OCI-M1 (cell line): ENCODE results near the gene C11orf68.

Experiments
- DNase-seq: peaks from one replicate; lab custom pipeline; 2025; lab: John Stamatoyannopoulos, UW

Gene C11orf68

GRCh38 chr11:65871811-65872548, 46.9 kb downstream of the C11orf68 start:
- no peak for DNase-seq

DNA sequence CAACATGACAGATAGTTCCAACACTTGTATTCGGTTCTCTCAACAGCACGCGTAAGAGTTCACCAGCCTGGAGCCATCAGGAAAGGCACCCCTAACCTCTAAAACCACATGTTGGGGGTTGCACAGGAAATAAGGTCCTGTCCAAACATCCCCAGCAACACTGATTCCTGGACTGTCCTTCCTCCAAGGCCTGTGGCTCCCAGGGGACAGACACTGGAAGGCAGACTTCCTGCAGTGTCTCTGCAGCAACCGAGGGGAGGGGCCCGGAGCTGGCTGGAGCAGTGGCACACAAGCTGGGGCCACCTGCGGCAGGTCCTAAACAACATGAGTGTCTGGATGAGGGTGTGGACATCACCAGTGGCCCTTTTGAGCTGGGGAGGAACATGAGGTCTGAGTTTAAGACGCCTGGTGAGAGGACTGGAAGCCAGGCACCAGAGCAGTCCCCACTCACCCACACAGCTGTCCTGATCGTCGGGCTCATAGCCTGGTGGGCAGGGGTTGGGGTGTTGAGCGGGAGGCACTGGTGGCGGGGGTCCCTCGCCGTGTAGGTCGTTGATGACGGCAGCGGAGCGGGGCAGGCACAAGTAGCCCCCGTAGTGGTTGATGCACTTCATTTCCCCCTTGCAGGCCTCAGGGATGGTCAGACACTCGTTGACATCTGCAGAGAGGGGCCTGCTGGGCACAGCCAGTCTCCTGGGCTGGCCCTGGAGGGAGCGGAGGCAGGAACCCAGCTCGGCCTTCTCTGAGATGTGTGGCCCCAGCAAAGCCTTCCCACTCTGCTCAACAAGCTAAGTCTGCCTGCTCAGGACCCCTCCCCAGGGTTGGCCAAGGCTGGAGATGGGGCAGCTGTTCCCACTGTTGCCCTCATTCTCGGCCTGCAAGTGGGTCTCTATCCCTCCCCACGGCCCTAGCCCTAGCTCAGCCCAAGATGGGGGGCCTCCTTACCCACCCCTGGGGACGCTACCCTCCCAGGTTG, 47.9 kb downstream of the C11orf68 start:
- no peak for DNase-seq

- DNase-seq: no peak
Measured at GRCh38 chr11:65870307-65870658, 48.6 kb downstream of the C11orf68 start.

DNA sequence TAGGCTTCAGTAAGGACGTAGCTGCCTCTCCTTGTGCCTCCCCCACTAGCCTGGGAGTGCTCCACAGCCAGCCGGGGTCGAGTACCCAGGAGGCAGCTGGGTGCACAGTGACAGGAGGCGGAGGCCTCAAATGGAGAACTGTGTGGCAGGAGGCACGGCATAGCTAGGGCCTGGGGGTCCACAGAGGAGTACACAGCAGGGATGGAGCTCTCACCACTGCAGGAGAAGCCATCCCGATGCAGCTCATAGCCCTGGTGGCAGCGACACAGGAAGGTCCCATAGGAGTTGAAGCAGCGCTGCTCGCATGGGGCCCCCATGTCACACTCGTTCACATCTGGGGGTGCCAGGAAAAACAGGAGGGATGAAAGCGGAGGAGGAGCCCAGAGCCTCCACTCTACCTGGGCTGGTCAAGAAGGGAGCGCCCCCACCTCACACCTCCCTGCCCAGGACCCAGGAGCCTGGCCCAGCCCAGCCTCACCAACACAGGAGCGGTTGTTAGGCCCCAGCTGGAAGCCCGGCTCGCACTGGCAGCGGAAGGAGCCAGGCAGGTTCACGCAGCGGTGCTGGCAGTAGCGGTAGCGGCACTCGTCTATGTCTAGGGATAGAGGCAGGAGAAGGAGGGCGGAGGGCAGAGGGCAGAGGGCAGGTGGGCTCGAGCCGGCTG, 49.1 kb downstream of the C11orf68 start:
- DNase-seq: no peak

DNA sequence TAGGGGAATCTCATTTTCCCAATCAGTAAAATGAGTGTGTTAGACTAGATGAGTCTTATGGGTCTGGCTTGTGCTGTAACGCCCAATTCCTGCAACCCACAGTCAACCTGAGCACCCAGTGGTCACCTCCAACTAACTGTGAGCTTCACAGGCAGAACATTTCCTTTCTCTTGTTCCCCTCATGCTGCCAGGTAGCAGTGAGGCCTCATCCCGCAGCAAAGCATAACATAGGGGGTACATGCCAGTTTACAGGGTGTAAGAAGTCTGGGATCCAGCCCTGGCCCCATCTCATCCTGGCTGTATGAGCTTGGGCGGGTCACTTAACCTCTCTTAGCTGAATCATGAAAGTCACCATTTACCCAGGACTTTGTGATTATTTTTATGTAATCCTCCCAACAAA, 50.0 kb downstream of the C11orf68 start:
- no peak for DNase-seq

DNA sequence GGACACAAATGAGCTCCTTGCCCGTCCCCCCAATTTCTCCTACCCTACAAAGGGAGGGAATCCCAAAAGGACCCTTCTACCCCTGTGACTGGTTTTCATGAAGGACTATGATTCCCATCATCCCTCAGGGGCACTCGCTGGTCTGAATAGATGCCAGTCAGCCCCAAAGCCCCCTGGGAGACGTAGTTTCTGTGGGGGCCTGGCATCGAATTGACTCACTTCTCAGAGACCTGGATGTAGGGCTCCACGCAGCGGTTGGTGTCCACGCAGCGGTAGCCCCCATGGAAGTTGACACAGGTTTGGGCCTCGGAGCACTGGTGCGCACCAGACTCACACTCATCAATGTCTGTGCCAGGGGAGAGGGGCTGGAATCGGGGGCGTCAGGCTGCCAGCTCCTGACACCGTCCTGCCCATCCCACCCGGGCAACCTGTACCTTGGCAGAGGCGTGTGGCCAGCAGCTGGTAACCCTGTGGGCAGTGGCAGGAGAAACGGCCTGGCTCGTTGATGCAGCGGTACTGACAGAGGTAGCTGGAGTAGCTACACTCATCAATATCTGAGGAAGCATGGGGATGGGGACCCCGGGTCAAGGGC, 50.7 kb downstream of the C11orf68 start:
- peak; percentile 29 for DNase-seq

- DNase-seq: peak; percentile 65
Measured at GRCh38 chr11:65867284-65868071, 51.4 kb downstream of the C11orf68 start.
